Kidney (tissue), 14 donors: ENCODE measurements around the gene FBXO8. TPM values are rescaled to one million over a fixed set of nuclear protein-coding genes. Genes with fewer than 3 reads are reported as not detected.

Experiments
- DNase-seq, 5 donors: peaks; one replicate each; pipeline ENCODE4 v3.0.0-alpha.2; 2013 to 2020
- FAIRE-seq: peaks from 2 replicates; lab custom pipeline; 2012; peaks lifted over from hg19 to GRCh38; lab: Jason Lieb, UNC
- H3K27ac ChIP-seq, 2 donors: one replicate each; pipeline ENCODE4 v1.7.0; 2013; ENCODE audit warnings: low read depth in 2 of 2, low read length in 2 of 2, inconsistent platforms in 1 of 2
- H3K27me3 ChIP-seq: one replicate; pipeline ENCODE4 v1.7.1; 2013; ENCODE audit warnings: low read length, inconsistent platforms; ENCODE audit not compliant: control insufficient read depth, insufficient read depth
- H3K36me3 ChIP-seq, 3 donors: one replicate each; pipeline versions ENCODE4 v1.7.0 to v1.7.1; 2013; ENCODE audit warnings: low read length in 3 of 3, control low read depth in 1 of 3, inconsistent platforms in 1 of 3; ENCODE audit not compliant: insufficient read depth in 3 of 3, control insufficient read depth in 2 of 3
- H3K4me1 ChIP-seq, 3 donors: one replicate each; pipeline versions ENCODE4 v1.7.0 to v1.7.1; 2013; ENCODE audit warnings: low read length in 3 of 3, inconsistent platforms in 1 of 3, low read depth in 1 of 3; ENCODE audit not compliant: control insufficient read depth in 2 of 3, insufficient read depth in 2 of 3
- H3K4me3 ChIP-seq, 3 donors: one replicate each; pipeline versions ENCODE4 v1.7.0 to v1.8.1; 2013; ENCODE audit warnings: low read length in 3 of 3, control low read depth in 1 of 3, inconsistent platforms in 1 of 3
- H3K9ac ChIP-seq, 3 donors: one replicate each; pipeline versions ENCODE4 v1.7.0 to v1.7.1; 2013; ENCODE audit warnings: low read length in 3 of 3, control low read depth in 1 of 3, inconsistent platforms in 1 of 3
- H3K9me3 ChIP-seq, 3 donors: one replicate each; pipeline versions ENCODE4 v1.7.0 to v1.7.1; 2013; ENCODE audit warnings: low read length in 3 of 3, control low read depth in 1 of 3, inconsistent platforms in 1 of 3; ENCODE audit not compliant: control insufficient read depth in 2 of 3, insufficient read depth in 1 of 3
- CTCF ChIP-seq: IDR thresholded peaks from 3 replicates; pipeline ENCODE4 v1.5.1; 2012; ENCODE audit warnings: mild to moderate bottlenecking, moderate library complexity, borderline replicate concordance; ENCODE audit not compliant: insufficient read depth; ENCODE audit errors: extremely low read depth
- intact Hi-C: fragments of 100-400 bp; cut with DNase I; formaldehyde crosslinking; loops from one replicate; pipeline ENCODE4 v1.11.1; 2022
- polyA plus RNA-seq: library from polyadenylated mRNA; stranded (reverse); fragments of 350-450 nt; fragmentation: Illumina TruSeq; extraction: RNeasy Lipid Tissue Mini Kit (QIAGEN cat#74804); gene quantifications from one replicate; pipeline ENCODE4 v1.2.3, GENCODE V29; 2014; ENCODE audit warnings: low read depth, low replicate concordance; ENCODE audit not compliant: insufficient read depth
- total RNA-seq: library from RNA; stranded (reverse); fragmentation: NEBNext Ultra II Directional; extraction: Animal tissue kit (Norgen Biotek cat#: 25700); gene quantifications from one replicate; pipeline ENCODE4 v1.2.1, GENCODE V29; 2021
- donor health status: control.
- donor health status: control.
- donor health status: control.
- donor health status: control.
- donor health status: control.
- donor health status: DM: yes; HTN: yes; CAD: no.
- donor health status: Normal renal cell carcinoma (clear cell type).

FBXO8 gene
- total and polyA plus RNA-seq, 2 donors from 2014 or later = 35.3 to 36.3 TPM

- Histone ChIP-seq H3K27me3 (no peaks in the 10 kb centered on the region), H3K4me3 (no peak overlapping the region), H3K36me3 (peaks cover 0 to 6% (median 0%) of the 10 kb centered on the region in 3 donors), H3K27ac (no peak overlapping the region), H3K9me3 (no peaks in the 10 kb centered on the region), H3K9ac (no peak overlapping the region), H3K4me1 (no peaks in the 10 kb centered on the region)
- TF ChIP-seq CTCF = no peak
- FAIRE-seq = peak; percentile 61
- DNase-seq = no peak
- intact Hi-C loops = no loop called here
Observed at GRCh38 chr4:174255374-174255773, 28.1 kb downstream of the FBXO8 start.

DNA sequence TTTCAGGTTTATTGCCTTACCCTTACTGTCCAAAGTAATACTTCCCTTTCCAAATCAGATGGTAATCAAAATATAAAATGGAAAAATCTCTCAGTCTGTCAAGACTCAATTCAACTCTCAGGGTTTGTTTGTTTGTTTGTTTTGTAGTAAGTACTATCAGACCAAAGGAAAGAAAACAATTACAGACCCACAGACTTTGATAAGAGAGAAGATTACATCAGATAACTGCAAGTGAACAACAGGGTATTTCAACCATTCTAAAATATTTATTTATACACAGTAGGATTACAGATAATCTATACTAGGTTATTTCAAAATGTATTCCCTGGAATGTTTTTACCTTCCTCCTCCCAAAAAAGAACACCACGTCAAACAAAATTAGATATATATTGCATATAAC lies 28.9 kb downstream of the FBXO8 start:
- FAIRE-seq = no peak

GRCh38 chr4:174252412-174252811 lies 31.1 kb downstream of the FBXO8 start:
- H3K27me3 ChIP-seq = no peaks in the 10 kb centered on the region
- intact Hi-C loops = no loop called here
- no peak overlapping the region for H3K9ac ChIP-seq
- no peak for TF ChIP-seq CTCF
- peaks cover 0 to 5% (median 0%) of the 10 kb centered on the region in 3 donors for H3K36me3 ChIP-seq
- no peaks in the 10 kb centered on the region for H3K4me1 ChIP-seq
- H3K9me3 ChIP-seq = no peaks in the 10 kb centered on the region
- no peak overlapping the region for H3K27ac ChIP-seq
- FAIRE-seq = no peak
- no peak overlapping the region for H3K4me3 ChIP-seq
- no peak for DNase-seq

More for the DNA sequence above, 28.9 kb downstream of the FBXO8 start:
- DNase-seq = no peak
- Histone ChIP-seq H3K36me3 (peaks cover 0 to 6% (median 0%) of the 10 kb centered on the region in 3 donors), H3K4me1 (no peaks in the 10 kb centered on the region), H3K27me3 (no peaks in the 10 kb centered on the region), H3K9me3 (no peaks in the 10 kb centered on the region), H3K27ac (no peak overlapping the region), H3K4me3 (no peak overlapping the region), H3K9ac (no peak overlapping the region)
- TF ChIP-seq CTCF = no peak
- intact Hi-C loops = no loop called here

DNA sequence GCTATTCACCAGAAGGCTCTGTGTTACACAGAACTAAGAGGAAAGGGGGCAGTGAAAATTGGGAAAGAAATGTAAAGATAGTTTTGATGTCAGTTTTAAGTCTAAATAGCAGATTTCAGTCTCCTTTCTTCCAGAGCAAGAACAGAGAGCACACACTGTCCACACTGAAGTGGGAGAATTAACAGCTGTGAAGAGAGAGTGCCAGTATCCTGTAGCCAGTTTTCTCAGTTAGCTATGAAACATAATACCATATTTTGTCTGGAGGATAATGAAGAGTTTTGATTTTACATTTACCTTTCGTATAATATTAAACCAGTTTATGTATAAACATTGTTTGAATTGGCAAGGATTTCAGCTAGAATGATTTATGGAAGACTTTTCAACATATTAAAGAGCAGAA lies 35.1 kb downstream of the FBXO8 start:
- intact Hi-C loops = no loop called here
- no peak overlapping the region for H3K27ac ChIP-seq
- H3K9ac ChIP-seq = no peak overlapping the region
- no peaks in the 10 kb centered on the region for H3K36me3 ChIP-seq
- FAIRE-seq (no peak), DNase-seq (no peak)
- H3K4me1 ChIP-seq = no peaks in the 10 kb centered on the region
- H3K4me3 ChIP-seq = no peak overlapping the region
- no peak for TF ChIP-seq CTCF
- H3K9me3 ChIP-seq = no peaks in the 10 kb centered on the region
- H3K27me3 ChIP-seq = no peaks in the 10 kb centered on the region
